Keratinocyte (primary cell): ENCODE measurements around the gene FAM25C. TPM values are rescaled to one million over a fixed set of nuclear protein-coding genes. Genes with fewer than 3 reads are reported as not detected.
"Not testable (repeated sequence)": the region's sequence is repeated elsewhere in the genome, so short reads cannot be mapped to it uniquely, and the experiment has no call there.

Experiments used
- DNase-seq: peaks from one replicate; pipeline ENCODE4 v3.0.0-alpha.2; 2011; ENCODE audit warnings: low read depth, missing footprints, low spot score
- FAIRE-seq: peaks from 2 replicates; lab custom pipeline; 2011; peaks lifted over from hg19 to GRCh38; lab: Jason Lieb, UNC
- H2AFZ ChIP-seq: 2 replicates; pipeline ENCODE4 v1.6.0; 2012; ENCODE audit warnings: low read length, control low read depth, inconsistent platforms; ENCODE audit not compliant: control insufficient read depth
- H3K27ac ChIP-seq: 2 replicates; pipeline ENCODE4 v1.5.1; 2011; ENCODE audit warnings: low read length; ENCODE audit not compliant: control insufficient read depth, insufficient read depth
- H3K27me3 ChIP-seq: 3 replicates; pipeline ENCODE4 v1.6.0; 2011; ENCODE audit warnings: low read length; ENCODE audit not compliant: control insufficient read depth, insufficient read depth; ENCODE audit errors: extremely low read depth
- H3K36me3 ChIP-seq, 2 experiments: 2 replicates in 1 of 2; 3 replicates in 1 of 2; pipeline ENCODE4 v1.5.1; 2011; ENCODE audit warnings: low read length in 2 of 2, mild to moderate bottlenecking in 1 of 2; ENCODE audit not compliant: control insufficient read depth in 2 of 2, insufficient read depth in 2 of 2; ENCODE audit errors: extremely low read depth in 1 of 2
- H3K4me1 ChIP-seq: 3 replicates; pipeline ENCODE4 v1.5.1; 2011; ENCODE audit warnings: low read length; ENCODE audit not compliant: control insufficient read depth, insufficient read depth; ENCODE audit errors: extremely low read depth
- H3K4me2 ChIP-seq: 3 replicates; pipeline ENCODE4 v1.6.0; 2011; ENCODE audit warnings: low read depth, low read length; ENCODE audit not compliant: control insufficient read depth, insufficient read depth; ENCODE audit errors: extremely low read depth
- H3K4me3 ChIP-seq, 3 experiments: fragments of 200-600 bp in 1 of 3; sonication (generic) in 1 of 3; 2 replicates in 2 of 3; 3 replicates in 1 of 3; pipeline ENCODE4 v1.5.1; 2011 to 2016; ENCODE audit warnings: low read length in 3 of 3, mild to moderate bottlenecking in 3 of 3, control low read depth in 2 of 3, inconsistent platforms in 1 of 3, low read depth in 1 of 3, mixed read lengths in 1 of 3, mixed run types in 1 of 3, moderate library complexity in 1 of 3; ENCODE audit not compliant: control insufficient read depth in 2 of 3, insufficient read depth in 2 of 3; ENCODE audit errors: extremely low read depth in 1 of 3
- H3K79me2 ChIP-seq: 2 replicates; pipeline ENCODE4 v1.6.0; 2012; ENCODE audit warnings: low read length; ENCODE audit not compliant: control insufficient read depth, insufficient read depth
- H3K9ac ChIP-seq: 3 replicates; pipeline ENCODE4 v1.6.0; 2011; ENCODE audit warnings: low read length; ENCODE audit not compliant: control insufficient read depth, insufficient read depth; ENCODE audit errors: extremely low read depth
- H3K9me1 ChIP-seq: 3 replicates; pipeline ENCODE4 v1.6.0; 2011; ENCODE audit warnings: low read length; ENCODE audit not compliant: control insufficient read depth, insufficient read depth; ENCODE audit errors: extremely low read depth
- H3K9me3 ChIP-seq: 2 replicates; pipeline ENCODE4 v1.5.1; 2012; ENCODE audit warnings: low read depth, low read length; ENCODE audit not compliant: control insufficient read depth
- H4K20me1 ChIP-seq: 3 replicates; pipeline ENCODE4 v1.6.0; 2011; ENCODE audit warnings: low read length; ENCODE audit not compliant: control insufficient read depth, insufficient read depth; ENCODE audit errors: extremely low read depth
- dilution Hi-C: fragments of 300-500 bp; cut with MboI; formaldehyde crosslinking; loops from one replicate; pipeline ENCODE4 v1.7.0; 2020; ENCODE audit warnings: low sequenced_read_pairs; ENCODE audit not compliant: extremely low pct_ligation_motif_present
- polyA plus RNA-seq, 5 experiments: library from polyadenylated mRNA; depleted of rRNA in 3 of 5; stranded (reverse) in 3 of 5; stranded (forward) in 1 of 5; unstranded in 1 of 5; fragments of >200 nt; gene quantifications; 1 replicate in 1 of 5; 2 replicates in 3 of 5; 3 replicates in 1 of 5; pipeline versions ENCODE4 v1.2.1 to v1.2.3, GENCODE V29; 2011 to 2012; ENCODE audit warnings: missing spikeins in 2 of 5, low read depth in 1 of 5, low replicate concordance in 1 of 5

Gene FAM25C
- polyA plus RNA-seq, 1 donor (not counting 4 experiments of a cell fraction or from before 2014, with no cell fraction given), result 4.8 TPM

GRCh38 chr10:47987952-47988351, 11.6 kb downstream of the FAM25C start:
- H3K4me2 ChIP-seq, FAIRE-seq: not testable (repeated sequence)
- peak overlapping the region; percentile 33 for H3K9ac ChIP-seq

GRCh38 chr10:47986413-47987230, 13.0 kb downstream of the FAM25C start:
- peak overlapping the region; percentile 68 for H3K9ac ChIP-seq
- H3K4me1 ChIP-seq, DNase-seq, H2AFZ ChIP-seq, FAIRE-seq, dilution Hi-C loops, H3K27me3 ChIP-seq, H4K20me1 ChIP-seq, H3K36me3 ChIP-seq, H3K9me1 ChIP-seq, H3K9me3 ChIP-seq: not testable (repeated sequence)
- peak overlapping the region; percentile 37 for H3K4me2 ChIP-seq
- peaks cover 15% of the 10 kb centered on the region for H3K79me2 ChIP-seq
- peak overlapping the region; percentile 40 for H3K27ac ChIP-seq
- H3K4me3 ChIP-seq, result peak overlapping the region in 1 of 3 experiments; percentile 20

More at GRCh38 chr10:47987952-47988351, 11.6 kb downstream of the FAM25C start:
- H3K9me1 ChIP-seq, H3K27me3 ChIP-seq, H3K4me1 ChIP-seq, H4K20me1 ChIP-seq, dilution Hi-C loops, H3K9me3 ChIP-seq, H3K36me3 ChIP-seq, H3K4me3 ChIP-seq, DNase-seq, H2AFZ ChIP-seq: not testable (repeated sequence)
- Histone ChIP-seq H3K79me2 (peaks cover 12% of the 10 kb centered on the region), H3K27ac (peak overlapping the region; percentile 47)

- H3K9ac ChIP-seq, H3K4me2 ChIP-seq, H3K4me3 ChIP-seq, dilution Hi-C loops, H3K27ac ChIP-seq, H3K9me3 ChIP-seq, H3K36me3 ChIP-seq, H3K27me3 ChIP-seq, H3K4me1 ChIP-seq, H2AFZ ChIP-seq, H4K20me1 ChIP-seq, FAIRE-seq, DNase-seq, H3K9me1 ChIP-seq: not testable (repeated sequence)
- peaks cover 38% of the 10 kb centered on the region for H3K79me2 ChIP-seq
These were observed 24.2 kb downstream of the FAM25C start for GRCh38 chr10:47975409-47975808.

- DNase-seq, result not testable (repeated sequence)
These were observed 26.5 kb downstream of the FAM25C start for GRCh38 chr10:47973131-47973530.

DNA sequence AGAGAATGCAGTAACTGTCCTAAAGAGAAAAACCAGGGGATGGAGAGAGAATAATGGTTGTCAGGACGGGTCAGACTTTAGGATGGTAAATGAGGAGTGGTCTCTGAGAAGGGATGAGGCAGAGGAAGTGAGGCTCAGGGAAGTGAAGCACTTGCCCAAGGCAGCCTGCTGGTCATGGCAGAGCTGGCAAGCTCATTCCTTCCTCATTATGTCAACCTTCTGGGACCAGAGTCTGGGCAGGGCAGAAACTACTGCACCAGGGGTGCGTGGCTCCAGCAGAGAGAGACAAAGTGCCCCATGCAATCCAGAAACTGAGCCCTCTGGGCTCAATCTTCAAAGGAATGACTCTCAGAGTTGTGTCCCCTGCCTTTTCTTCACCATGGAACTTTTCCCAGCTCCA, 27.5 kb downstream of the FAM25C start:
- H3K4me3 ChIP-seq, dilution Hi-C loops: not testable (repeated sequence)
- H3K79me2 ChIP-seq, result peaks cover 32% of the 10 kb centered on the region

More at GRCh38 chr10:47973131-47973530, 26.5 kb downstream of the FAM25C start:
- H3K27ac ChIP-seq, H3K9me3 ChIP-seq, H3K9me1 ChIP-seq, H3K27me3 ChIP-seq, H2AFZ ChIP-seq, H3K4me1 ChIP-seq, H3K36me3 ChIP-seq, FAIRE-seq, H3K9ac ChIP-seq, H3K4me3 ChIP-seq, H4K20me1 ChIP-seq, dilution Hi-C loops, H3K4me2 ChIP-seq: not testable (repeated sequence)
- peaks cover 37% of the 10 kb centered on the region for H3K79me2 ChIP-seq

More for the DNA sequence above, 27.5 kb downstream of the FAM25C start:
- H3K4me1 ChIP-seq, FAIRE-seq, H4K20me1 ChIP-seq, H3K36me3 ChIP-seq, H2AFZ ChIP-seq, H3K4me2 ChIP-seq, H3K9me1 ChIP-seq, H3K27me3 ChIP-seq, H3K27ac ChIP-seq, DNase-seq, H3K9ac ChIP-seq, H3K9me3 ChIP-seq: not testable (repeated sequence)
